ENCODE results near the gene DTD2.
"Not testable (repeated sequence)": the region's sequence is repeated elsewhere in the genome, so short reads cannot be mapped to it uniquely, and the experiment has no call there.

Gene DTD2

DNA sequence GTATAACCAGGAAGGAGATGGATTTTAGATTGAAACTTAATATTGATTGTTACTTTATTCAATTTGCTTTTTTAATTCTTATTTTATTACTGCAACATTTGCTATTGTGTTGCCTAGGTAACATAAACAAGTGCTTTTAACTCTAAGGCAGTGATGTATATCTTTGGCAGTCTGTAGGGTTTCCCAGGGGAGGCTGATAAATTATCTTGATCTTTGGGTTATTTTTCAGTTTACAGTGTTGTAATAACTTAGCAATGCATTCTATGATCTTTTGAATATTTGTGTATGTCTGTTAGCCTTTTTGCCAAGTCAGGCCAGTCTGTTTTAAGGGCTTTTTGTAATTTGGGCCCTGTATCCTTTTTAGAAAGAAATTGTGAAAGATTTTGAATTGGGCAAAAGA lies 7.8 kb upstream of the DTD2 start:
- no peak overlapping the region for H3K4me3 ChIP-seq (ENCODE audit: low read depth, low read length)
- no peak for DNase-seq (ENCODE audit: low read depth)
- TF ChIP-seq, protein P1, sequence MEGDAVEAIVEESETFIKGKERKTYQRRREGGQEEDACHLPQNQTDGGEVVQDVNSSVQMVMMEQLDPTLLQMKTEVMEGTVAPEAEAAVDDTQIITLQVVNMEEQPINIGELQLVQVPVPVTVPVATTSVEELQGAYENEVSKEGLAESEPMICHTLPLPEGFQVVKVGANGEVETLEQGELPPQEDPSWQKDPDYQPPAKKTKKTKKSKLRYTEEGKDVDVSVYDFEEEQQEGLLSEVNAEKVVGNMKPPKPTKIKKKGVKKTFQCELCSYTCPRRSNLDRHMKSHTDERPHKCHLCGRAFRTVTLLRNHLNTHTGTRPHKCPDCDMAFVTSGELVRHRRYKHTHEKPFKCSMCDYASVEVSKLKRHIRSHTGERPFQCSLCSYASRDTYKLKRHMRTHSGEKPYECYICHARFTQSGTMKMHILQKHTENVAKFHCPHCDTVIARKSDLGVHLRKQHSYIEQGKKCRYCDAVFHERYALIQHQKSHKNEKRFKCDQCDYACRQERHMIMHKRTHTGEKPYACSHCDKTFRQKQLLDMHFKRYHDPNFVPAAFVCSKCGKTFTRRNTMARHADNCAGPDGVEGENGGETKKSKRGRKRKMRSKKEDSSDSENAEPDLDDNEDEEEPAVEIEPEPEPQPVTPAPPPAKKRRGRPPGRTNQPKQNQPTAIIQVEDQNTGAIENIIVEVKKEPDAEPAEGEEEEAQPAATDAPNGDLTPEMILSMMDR (IDR thresholded peaks at IDR 0.05; ENCODE audit: low read depth, low read length, missing control alignments), result no peak

DNA sequence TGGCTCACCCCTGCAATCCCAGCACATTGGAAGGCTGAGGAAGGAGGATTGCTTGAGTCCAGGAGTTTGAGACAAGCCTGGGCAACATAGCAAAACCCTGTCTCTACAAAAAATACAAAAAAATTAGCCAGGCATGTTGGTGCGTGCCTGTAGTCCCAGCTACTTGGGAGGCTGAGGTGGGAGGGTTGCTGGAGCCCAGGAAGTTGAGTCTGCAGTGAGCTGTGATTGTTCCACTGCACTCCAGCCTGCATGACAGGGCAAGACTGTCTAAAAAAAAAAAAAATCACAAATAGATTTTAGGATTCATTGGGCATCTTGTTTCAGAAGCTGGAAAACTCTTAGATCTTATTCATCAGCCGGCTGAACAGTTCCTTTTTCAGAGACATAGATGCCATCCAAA lies 5.1 kb upstream of the DTD2 start:
- not testable (repeated sequence) for DNase-seq (ENCODE audit: low read depth); H3K4me3 ChIP-seq (ENCODE audit: low read depth, low read length)

DNA sequence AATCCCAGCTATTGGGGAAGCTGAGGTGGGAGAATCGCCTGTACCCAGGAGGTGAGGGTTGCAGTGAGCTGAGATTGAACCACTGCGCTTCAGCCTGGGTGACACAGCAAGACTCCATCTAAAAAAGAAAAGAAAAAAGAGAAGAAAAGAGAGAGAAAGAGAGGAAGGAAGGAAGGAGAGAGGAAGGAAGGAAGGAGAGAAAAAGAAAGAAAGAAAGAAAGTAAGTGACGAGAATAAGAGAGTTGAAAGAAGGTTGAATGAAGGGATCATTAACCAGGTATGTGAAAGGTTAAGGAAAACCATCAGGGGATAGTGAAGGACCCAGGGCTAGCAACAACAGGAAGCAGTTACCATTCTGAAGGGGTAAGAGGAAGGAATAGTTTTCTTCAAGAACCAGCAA lies 4.2 kb upstream of the DTD2 start:
- TF ChIP-seq, protein P1 (IDR thresholded peaks at IDR 0.05; ENCODE audit: low read depth, low read length, missing control alignments), result no peak
- DNase-seq (ENCODE audit: low read depth), result no peak
- H3K4me3 ChIP-seq (ENCODE audit: low read depth, low read length), result no peak overlapping the region

DNA sequence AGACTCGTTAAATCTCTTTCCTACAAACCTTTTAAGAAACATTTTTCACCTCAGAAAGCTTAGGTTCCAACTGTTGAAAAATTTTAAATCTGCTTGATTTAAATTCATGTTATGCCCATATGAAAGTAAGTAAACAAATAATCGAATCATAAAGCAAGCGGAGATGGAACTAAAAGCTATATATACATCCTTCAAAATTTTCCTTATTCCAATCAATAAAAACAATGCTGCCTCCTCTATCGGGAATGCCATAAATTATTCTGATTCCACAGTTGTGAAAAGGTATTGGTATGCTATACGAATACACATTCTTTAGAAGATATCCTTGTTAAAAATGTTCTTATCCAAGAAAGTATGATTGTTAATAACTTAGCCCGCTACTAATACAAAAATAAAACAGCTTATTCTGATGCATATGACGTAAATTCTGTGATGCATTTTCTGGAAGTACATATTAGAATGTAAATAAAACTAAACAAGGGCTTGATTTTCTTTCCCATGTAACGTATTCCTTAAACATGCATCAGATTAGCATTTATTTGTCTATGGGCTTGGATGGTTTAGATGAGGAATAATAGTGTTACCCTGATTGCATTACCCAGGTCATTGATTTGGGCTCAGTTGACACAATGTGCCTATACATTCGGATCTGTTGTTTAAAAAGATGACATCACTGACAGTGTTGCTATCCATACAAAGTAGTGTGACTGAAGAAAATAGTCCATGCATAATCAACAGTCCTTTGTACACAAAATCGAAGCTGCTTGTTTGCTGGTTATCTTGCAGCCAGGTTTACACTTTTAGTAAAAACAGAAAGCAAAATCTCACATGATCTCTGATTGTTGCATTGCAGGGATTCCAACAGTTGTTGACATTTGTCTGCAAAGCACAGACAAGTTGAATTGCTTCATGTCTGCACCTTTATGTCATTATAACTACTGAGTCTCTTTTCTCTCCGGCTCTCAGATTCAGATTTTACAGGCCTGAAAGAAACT lies 656 bp upstream of the DTD2 start:
- no peak for DNase-seq (ENCODE audit: low read depth)
- TF ChIP-seq, protein P1 (IDR thresholded peaks at IDR 0.05; ENCODE audit: low read depth, low read length, missing control alignments), result no peak
- H3K4me3 ChIP-seq (ENCODE audit: low read depth, low read length), result peak overlapping the region; percentile 1; the same call in 1 of the 2 replicates

DNA sequence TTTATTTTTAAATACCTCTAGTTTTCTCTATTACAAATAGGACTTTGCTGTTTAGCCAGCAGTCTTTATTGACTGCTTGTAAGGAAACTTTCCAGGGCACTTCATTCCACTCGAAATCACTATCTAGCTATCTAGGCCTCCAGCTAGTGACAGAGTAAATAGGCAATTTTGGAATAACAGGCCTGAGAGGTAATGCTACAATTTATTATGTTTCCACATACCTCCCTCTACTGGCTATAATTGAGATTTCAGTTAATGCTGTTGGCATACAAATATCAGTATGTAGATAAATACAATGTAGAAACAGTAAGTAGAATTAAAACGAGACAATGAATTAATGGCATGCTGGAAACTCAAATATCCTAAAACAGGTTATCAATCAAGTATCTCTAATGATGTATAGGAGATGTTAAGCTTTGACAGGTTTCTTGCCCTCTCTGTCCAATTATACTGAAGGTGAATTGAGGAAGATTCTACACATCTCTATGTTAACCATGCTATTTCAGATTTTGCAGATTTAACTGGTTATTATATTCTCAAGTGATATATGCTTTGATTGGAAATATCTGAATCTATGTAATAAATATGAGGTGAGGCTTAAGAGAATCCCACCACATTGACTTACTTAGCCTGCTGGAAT lies 7.2 kb downstream of the DTD2 start:
- TF ChIP-seq, protein P1 (IDR thresholded peaks at IDR 0.05; ENCODE audit: low read depth, low read length, missing control alignments), result peak; percentile 49
- no peak for DNase-seq (ENCODE audit: low read depth)
- no peak overlapping the region for H3K4me3 ChIP-seq (ENCODE audit: low read depth, low read length)

DNA sequence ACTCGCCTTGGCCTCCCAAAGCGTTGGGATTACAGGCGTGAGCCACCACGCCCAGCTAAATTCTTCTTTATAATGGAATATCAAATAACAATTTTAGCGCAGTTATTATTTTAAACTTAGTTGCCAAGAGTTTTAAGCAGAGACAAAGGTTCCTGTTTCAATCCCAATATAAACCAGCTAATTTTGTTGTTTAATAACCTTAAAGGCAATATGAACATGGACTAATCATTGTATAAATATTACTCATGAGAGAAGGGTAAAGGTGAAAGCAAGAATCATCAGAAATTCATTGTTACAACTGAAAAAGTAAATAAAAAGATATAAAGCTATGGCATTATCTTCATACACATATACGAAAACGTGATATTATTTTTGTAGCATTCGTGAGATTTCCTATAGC lies 8.2 kb downstream of the DTD2 start:
- H3K4me3 ChIP-seq (ENCODE audit: low read depth, low read length), result no peak overlapping the region
- TF ChIP-seq, protein P1 (IDR thresholded peaks at IDR 0.05; ENCODE audit: low read depth, low read length, missing control alignments), result no peak
- DNase-seq (ENCODE audit: low read depth), result no peak

DNA sequence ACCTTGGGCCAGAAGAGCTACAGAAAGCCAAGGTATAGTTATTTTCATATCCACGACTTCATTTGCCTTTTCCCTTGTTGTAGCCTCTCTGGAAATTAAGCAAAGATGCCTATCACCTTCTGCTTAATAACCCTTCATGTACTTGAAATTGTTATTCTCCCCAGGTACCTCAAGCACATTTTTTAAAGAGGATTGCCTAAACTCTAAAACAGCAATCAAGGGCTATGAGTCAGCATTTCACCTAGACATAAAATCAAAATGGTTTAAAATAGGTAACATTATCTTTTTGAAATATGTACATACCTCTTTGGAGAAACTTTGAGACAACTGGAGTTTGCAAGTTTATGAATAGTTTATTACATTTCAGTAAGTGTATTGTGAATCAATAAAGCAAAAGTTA lies 11.6 kb downstream of the DTD2 start:
- TF ChIP-seq, protein P1 (IDR thresholded peaks at IDR 0.05; ENCODE audit: low read depth, low read length, missing control alignments), result no peak
- H3K4me3 ChIP-seq (ENCODE audit: low read depth, low read length), result no peak overlapping the region
- DNase-seq (ENCODE audit: low read depth), result no peak

Data from GM12864 (cell line).